Neural progenitor cell (in vitro differentiated cells): ENCODE measurements around the gene TYMP. TPM values are rescaled to one million over a fixed set of nuclear protein-coding genes. Genes with fewer than 3 reads are reported as not detected.

Source experiments
- DNase-seq: peaks from one replicate; pipeline ENCODE4 v3.0.0-alpha.2; 2016; ENCODE audit warnings: low spot score
- H2AFZ ChIP-seq: fragments of 200-600 bp; sonication (generic); replicated peaks from 2 replicates; pipeline ENCODE4 v1.6.1; 2016; ENCODE audit warnings: antibody characterized with exemption
- H3F3A ChIP-seq: fragments of 200-600 bp; sonication (generic); 2 replicates; pipeline ENCODE4 v1.6.1; 2016; ENCODE audit warnings: antibody characterized with exemption, low read depth
- H3K27ac ChIP-seq: fragments of 200-600 bp; sonication (generic); 2 replicates; pipeline ENCODE4 v1.5.1; 2016; ENCODE audit warnings: mild to moderate bottlenecking
- H3K27me3 ChIP-seq: fragments of 200-600 bp; sonication (generic); 2 replicates; pipeline ENCODE4 v1.6.1; 2016; ENCODE audit warnings: mild to moderate bottlenecking, moderate library complexity
- H3K36me3 ChIP-seq: fragments of 200-600 bp; sonication (generic); 2 replicates; pipeline ENCODE4 v1.5.1; 2016
- H3K4me1 ChIP-seq: fragments of 200-600 bp; sonication (generic); 2 replicates; pipeline ENCODE4 v1.6.1; 2016; ENCODE audit warnings: mixed run types
- H3K4me2 ChIP-seq: fragments of 200-600 bp; sonication (generic); 2 replicates; pipeline ENCODE4 v1.6.1; 2016
- H3K4me3 ChIP-seq: fragments of 200-600 bp; sonication (generic); 2 replicates; pipeline ENCODE4 v1.5.1; 2016
- H3K79me2 ChIP-seq: fragments of 200-600 bp; sonication (generic); 2 replicates; pipeline ENCODE4 v1.6.1; 2016; ENCODE audit warnings: low read depth
- H3K9ac ChIP-seq: fragments of 200-600 bp; sonication (generic); 2 replicates; pipeline ENCODE4 v1.6.1; 2016
- H3K9me3 ChIP-seq: fragments of 200-600 bp; sonication (generic); 2 replicates; pipeline ENCODE4 v1.5.1; 2016; ENCODE audit warnings: low read depth
- H4K20me1 ChIP-seq: fragments of 200-600 bp; sonication (generic); 2 replicates; pipeline ENCODE4 v1.6.1; 2016; ENCODE audit warnings: low read depth
- H3K27ac Mint-ChIP-seq: 3 replicates; pipeline ENCODE4 v1.8.0; 2021; ENCODE audit warnings: mixed read lengths
- H3K27me3 Mint-ChIP-seq: 2 replicates; pipeline ENCODE4 v1.8.0; 2022; ENCODE audit warnings: low read depth, mild to moderate bottlenecking, inconsistent platforms, moderate library complexity, mixed read lengths; ENCODE audit not compliant: insufficient read depth
- H3K36me3 Mint-ChIP-seq: 3 replicates; pipeline ENCODE4 v1.8.0; 2021; ENCODE audit warnings: mixed read lengths
- H3K4me1 Mint-ChIP-seq: 3 replicates; pipeline ENCODE4 v1.8.0; 2021; ENCODE audit warnings: mixed read lengths
- H3K4me3 Mint-ChIP-seq: 3 replicates; pipeline ENCODE4 v1.8.0; 2021; ENCODE audit warnings: mild to moderate bottlenecking, moderate library complexity, mixed read lengths
- H3K9me3 Mint-ChIP-seq: 3 replicates; pipeline ENCODE4 v1.8.0; 2020; ENCODE audit warnings: mixed read lengths
- EZH2 ChIP-seq: fragments of 200-600 bp; sonication (generic); IDR thresholded peaks from 2 replicates; pipeline ENCODE4 v1.6.1; 2017; ENCODE audit warnings: antibody characterized with exemption, mild to moderate bottlenecking, moderate library complexity
- EZH2phosphoT487 ChIP-seq: fragments of 200-600 bp; sonication (generic); IDR thresholded peaks from 2 replicates; pipeline ENCODE4 v1.6.1; 2017; ENCODE audit warnings: antibody characterized with exemption
- total RNA-seq: library from RNA; depleted of rRNA; stranded (reverse); fragments of >200 nt; gene quantifications from 2 replicates; pipeline ENCODE4 v1.2.3, GENCODE V29; 2015; ENCODE audit warnings: low replicate concordance
- TF ChIP-seq, protein P1 (sequence below): fragments of 200-600 bp; sonication (generic); IDR thresholded peaks from 2 replicates; pipeline ENCODE4 v1.5.1; 2017; ENCODE audit warnings: antibody characterized with exemption, mild to moderate bottlenecking

TYMP gene, protein sequence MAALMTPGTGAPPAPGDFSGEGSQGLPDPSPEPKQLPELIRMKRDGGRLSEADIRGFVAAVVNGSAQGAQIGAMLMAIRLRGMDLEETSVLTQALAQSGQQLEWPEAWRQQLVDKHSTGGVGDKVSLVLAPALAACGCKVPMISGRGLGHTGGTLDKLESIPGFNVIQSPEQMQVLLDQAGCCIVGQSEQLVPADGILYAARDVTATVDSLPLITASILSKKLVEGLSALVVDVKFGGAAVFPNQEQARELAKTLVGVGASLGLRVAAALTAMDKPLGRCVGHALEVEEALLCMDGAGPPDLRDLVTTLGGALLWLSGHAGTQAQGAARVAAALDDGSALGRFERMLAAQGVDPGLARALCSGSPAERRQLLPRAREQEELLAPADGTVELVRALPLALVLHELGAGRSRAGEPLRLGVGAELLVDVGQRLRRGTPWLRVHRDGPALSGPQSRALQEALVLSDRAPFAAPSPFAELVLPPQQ
- total RNA-seq = 0.81 TPM in 1 of 2 replicates, not detected in the other

DNA sequence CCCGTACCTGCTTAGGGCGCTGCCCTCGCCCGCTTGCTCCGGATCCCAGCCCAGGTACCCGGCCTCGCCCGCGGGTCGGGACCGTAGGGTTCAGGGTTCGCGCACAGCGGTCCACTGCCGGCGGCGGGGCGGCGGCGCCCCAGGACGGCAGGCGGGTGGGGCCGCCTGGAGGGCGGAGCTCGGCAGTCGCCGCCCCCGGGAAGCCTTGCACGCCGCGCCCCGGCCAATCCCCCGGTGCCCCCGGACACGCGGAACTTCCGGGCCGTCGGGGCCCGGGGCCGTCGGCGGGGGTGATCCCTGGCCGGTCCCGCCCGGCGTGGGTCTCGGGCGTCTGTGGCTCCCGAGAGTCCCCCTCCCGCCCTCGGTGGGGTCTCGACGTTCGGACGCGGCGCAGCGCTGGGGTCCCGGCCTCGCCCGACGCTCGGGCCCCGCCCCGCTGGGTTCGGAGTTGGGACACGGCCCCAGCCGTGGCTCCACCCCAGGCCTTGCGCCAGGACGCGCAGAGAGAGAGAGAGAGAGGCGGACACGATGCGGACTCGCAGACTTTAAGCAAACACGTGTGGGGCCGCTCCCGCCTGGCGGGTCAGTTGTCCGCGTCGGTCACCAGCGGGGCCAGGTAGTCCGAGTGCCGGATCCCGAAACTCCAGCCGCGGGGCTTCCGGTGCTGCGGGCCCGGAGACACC is at the start of gene TYMP:
Gene TYMP (minus strand): TSS at position 116 of the 683 bp plus-strand sequence. CDS start 303 bp downstream, outside the sequence.
- peaks cover 52% of the 10 kb centered on the region for H4K20me1 ChIP-seq
- peaks cover 2% of the 10 kb centered on the region for H3K9me3 Mint-ChIP-seq
- peaks cover 54% of the 10 kb centered on the region for H3K27me3 Mint-ChIP-seq
- peak within 1 kb of the TSS; percentile 91 for H3K4me2 ChIP-seq
- H3K4me1 ChIP-seq = peaks cover 24% of the 10 kb centered on the region
- DNase-seq = peak; percentile 52
- no peaks in the 10 kb centered on the region for H3K36me3 Mint-ChIP-seq
- no peaks in the 10 kb centered on the region for H3K36me3 ChIP-seq
- peaks cover under 1% of the 10 kb centered on the region for H3K79me2 ChIP-seq
- H3K9ac ChIP-seq = no peak within 1 kb of the TSS
- H2AFZ ChIP-seq = no peak within 1 kb of the TSS
- peaks cover 29% of the 10 kb centered on the region for H3K4me1 Mint-ChIP-seq
- TF ChIP-seq EZH2 = peak; percentile 91
- TF ChIP-seq, protein P1, sequence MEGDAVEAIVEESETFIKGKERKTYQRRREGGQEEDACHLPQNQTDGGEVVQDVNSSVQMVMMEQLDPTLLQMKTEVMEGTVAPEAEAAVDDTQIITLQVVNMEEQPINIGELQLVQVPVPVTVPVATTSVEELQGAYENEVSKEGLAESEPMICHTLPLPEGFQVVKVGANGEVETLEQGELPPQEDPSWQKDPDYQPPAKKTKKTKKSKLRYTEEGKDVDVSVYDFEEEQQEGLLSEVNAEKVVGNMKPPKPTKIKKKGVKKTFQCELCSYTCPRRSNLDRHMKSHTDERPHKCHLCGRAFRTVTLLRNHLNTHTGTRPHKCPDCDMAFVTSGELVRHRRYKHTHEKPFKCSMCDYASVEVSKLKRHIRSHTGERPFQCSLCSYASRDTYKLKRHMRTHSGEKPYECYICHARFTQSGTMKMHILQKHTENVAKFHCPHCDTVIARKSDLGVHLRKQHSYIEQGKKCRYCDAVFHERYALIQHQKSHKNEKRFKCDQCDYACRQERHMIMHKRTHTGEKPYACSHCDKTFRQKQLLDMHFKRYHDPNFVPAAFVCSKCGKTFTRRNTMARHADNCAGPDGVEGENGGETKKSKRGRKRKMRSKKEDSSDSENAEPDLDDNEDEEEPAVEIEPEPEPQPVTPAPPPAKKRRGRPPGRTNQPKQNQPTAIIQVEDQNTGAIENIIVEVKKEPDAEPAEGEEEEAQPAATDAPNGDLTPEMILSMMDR = no peak
- TF ChIP-seq EZH2phosphoT487 = peak; percentile 95
- no peak within 1 kb of the TSS for H3K27ac ChIP-seq
- H3F3A ChIP-seq = peaks cover 58% of the 10 kb centered on the region
- no peaks in the 10 kb centered on the region for H3K9me3 ChIP-seq
- no peak within 1 kb of the TSS for H3K27ac Mint-ChIP-seq
- peak within 1 kb of the TSS; percentile 66 for H3K4me3 ChIP-seq
- H3K4me3 Mint-ChIP-seq = peak within 1 kb of the TSS; percentile 80
- H3K27me3 ChIP-seq = peaks cover 82% of the 10 kb centered on the region

DNA sequence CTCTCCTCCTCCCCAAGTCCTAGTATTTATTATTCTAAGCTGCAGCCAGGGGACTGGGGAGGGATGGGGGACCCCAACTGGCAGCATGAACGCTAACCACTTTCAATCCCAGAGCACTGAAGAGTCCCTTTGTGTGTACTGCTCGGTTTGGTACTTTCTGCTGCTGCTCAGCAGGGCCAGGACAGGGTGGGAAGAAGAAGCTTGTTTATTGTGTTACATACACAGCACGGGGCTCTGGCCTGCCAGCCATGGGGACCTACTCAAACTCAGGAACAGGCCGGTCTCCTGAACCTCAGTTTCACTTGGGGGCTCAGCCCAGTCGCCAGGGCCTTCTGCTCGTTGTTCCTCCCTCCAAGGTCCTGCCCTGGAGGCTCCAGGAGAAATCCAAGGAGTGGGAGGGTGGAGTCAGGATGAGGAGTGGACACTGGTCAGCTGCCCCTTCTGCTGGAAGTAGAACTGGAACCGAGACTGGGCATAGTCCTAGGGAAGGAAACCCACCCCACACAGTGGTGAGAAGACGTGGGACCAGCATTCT is 49.0 kb upstream of the TYMP start:
- no peak for DNase-seq
- no peaks in the 10 kb centered on the region for H3K9me3 Mint-ChIP-seq
- peaks cover 6% of the 10 kb centered on the region for H3K4me1 Mint-ChIP-seq
- Histone ChIP-seq H3K27me3 (no peaks in the 10 kb centered on the region), H3K79me2 (peaks cover 12% of the 10 kb centered on the region), H2AFZ (no peak overlapping the region), H4K20me1 (no peaks in the 10 kb centered on the region), H3K4me1 (peaks cover 3% of the 10 kb centered on the region), H3K4me3 (no peak overlapping the region), H3K9me3 (no peaks in the 10 kb centered on the region), H3F3A (peaks cover 19% of the 10 kb centered on the region), H3K27ac (no peak overlapping the region), H3K4me2 (no peak overlapping the region), H3K9ac (no peak overlapping the region), H3K36me3 (no peaks in the 10 kb centered on the region)
- H3K36me3 Mint-ChIP-seq = peaks cover 5% of the 10 kb centered on the region
- H3K4me3 Mint-ChIP-seq = no peak overlapping the region
- H3K27ac Mint-ChIP-seq = no peak overlapping the region
- peaks cover 9% of the 10 kb centered on the region for H3K27me3 Mint-ChIP-seq
- TF ChIP-seq, protein P1 = no peak
- TF ChIP-seq EZH2phosphoT487 (no peak), EZH2 (no peak)

DNA sequence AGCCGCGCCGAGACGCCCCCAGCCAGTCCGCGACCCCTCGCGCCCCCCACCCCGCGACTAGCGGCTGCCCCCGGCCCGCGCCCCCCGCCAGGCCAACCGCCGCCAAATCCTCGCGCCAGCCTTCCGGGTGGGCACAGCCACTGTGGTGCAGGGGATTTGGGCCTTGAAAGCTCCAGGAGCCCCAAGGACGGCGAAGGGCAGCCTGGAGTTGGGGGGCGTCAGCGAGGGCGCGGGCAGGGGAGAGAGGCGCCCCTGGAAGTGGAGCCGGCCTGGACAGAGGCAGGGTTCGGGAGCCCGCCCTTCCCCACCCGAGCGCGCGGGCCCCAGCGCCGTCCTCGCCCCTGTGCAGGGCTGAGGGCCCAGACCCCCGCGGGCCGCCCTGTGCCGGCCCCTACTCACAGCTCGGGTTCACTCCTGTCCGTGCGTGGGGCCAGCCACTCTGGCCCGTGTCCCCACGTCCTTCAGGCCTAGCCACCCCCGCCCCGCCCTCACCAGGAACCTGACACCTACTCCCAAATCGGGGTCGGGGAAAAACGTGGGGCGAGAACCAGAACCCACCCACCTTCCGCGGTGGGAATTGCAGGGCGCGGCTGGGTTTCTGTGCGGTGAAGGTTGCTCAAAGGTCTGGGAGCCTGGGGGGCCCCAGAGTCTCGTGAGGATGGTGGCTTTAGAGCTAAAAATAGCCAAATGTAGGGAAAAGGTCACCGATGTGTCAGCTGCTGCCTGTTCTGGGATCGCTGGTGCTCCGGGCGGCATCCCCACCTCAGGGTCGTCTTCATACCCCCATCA is 48.4 kb upstream of the TYMP start, which contains the start of gene CPT1B:
Gene CPT1B (minus strand): TSS at position 441 of the 789 bp plus-strand sequence. CDS start 512 bp downstream, outside the sequence.
- Histone ChIP-seq H3F3A (peaks cover 13% of the 10 kb centered on the region), H3K27ac (no peak within 1 kb of the TSS), H3K4me2 (no peak within 1 kb of the TSS), H2AFZ (no peak within 1 kb of the TSS), H3K27me3 (no peaks in the 10 kb centered on the region), H4K20me1 (no peaks in the 10 kb centered on the region), H3K9ac (no peak within 1 kb of the TSS), H3K9me3 (no peaks in the 10 kb centered on the region), H3K36me3 (no peaks in the 10 kb centered on the region), H3K4me1 (no peaks in the 10 kb centered on the region), H3K79me2 (peaks cover 12% of the 10 kb centered on the region), H3K4me3 (no peak within 1 kb of the TSS)
- Mint-ChIP-seq H3K36me3 (peaks cover 5% of the 10 kb centered on the region), H3K27ac (no peak within 1 kb of the TSS), H3K4me1 (no peaks in the 10 kb centered on the region), H3K9me3 (no peaks in the 10 kb centered on the region), H3K27me3 (peaks cover 9% of the 10 kb centered on the region), H3K4me3 (no peak within 1 kb of the TSS)
- DNase-seq = no peak
- TF ChIP-seq EZH2phosphoT487 (no peak), EZH2 (no peak)
